Activated T-cell treated with anti-CD3 and anti-CD28 coated beads for 1 hour (primary cell): ENCODE data around the gene METTL23.
"Not testable (repeated sequence)": the region's sequence is repeated elsewhere in the genome, so short reads cannot be mapped to it uniquely, and the experiment has no call there.

Source experiments
- DNase-seq: peaks from one replicate; pipeline ENCODE4 v3.0.0-alpha.2; 2020; ENCODE audit warnings: low read depth

The METTL23 gene

DNA sequence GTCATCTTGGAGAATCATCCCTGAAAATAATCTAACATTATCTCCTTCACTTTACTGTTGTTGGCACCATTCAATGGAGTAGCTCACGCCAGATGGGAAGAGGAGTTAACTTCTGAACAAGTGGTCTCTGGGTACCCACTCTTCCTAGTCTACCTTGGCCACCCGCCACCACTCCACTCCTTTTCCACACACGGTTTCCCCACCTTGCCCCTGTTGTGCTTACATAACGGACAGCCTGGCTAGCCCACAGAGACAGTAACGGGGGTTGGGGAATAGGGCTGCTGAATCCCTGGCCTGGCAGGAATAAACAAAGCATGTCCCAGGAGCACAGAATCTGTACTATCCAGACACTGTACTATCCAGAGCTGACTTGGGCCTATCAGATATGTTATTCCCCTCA is 12.3 kb upstream of the METTL23 start:
- no peak for DNase-seq

DNA sequence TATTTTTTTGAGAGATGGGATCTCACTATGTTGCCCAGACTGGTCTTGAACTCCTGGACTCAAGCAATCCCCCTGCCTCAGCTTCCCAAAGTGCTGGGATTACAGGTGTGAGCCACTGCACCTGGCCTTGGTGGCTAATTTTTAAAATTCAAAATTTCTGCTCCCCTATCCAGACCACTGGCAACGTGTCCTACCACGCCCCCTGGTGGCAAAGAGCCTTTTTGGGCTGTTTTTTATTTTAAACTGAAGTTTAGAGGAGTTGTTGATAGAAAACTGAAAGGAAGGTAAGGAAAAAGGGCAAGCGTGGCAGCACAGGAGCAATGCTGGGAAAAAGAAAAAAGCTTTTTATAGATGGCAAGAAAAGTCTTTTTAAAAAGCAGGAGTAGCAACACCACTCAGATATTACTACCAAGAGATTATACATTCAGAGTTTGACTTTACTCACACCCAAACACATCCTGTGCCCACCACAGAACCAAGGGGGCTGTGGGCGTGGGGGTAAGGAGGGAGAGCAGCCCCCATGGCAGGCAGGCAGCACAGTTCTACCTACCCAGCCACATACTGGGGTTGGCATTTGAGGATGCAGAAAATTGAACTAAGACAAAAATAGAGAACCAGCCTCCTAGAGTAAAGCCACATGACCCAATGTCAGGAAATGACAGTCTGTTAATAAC is 11.7 kb upstream of the METTL23 start:
- DNase-seq: peak; percentile 85

DNA sequence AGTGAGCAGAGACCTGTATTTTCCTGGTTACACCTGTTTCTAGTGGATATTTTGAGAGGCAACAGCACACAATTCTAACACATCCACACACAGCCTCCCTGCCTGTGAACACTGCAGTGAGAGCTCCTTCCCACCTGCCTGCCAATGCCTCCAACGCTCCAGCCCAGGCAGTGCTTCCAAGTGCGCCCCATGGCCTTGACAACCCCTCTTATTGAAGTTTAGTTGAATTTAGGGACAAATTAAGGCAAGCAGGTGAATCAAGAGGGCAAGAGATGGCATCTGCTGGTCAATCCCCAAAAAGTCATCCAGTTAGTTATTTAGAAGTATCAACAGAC is 11.2 kb upstream of the METTL23 start:
- DNase-seq: no peak

DNA sequence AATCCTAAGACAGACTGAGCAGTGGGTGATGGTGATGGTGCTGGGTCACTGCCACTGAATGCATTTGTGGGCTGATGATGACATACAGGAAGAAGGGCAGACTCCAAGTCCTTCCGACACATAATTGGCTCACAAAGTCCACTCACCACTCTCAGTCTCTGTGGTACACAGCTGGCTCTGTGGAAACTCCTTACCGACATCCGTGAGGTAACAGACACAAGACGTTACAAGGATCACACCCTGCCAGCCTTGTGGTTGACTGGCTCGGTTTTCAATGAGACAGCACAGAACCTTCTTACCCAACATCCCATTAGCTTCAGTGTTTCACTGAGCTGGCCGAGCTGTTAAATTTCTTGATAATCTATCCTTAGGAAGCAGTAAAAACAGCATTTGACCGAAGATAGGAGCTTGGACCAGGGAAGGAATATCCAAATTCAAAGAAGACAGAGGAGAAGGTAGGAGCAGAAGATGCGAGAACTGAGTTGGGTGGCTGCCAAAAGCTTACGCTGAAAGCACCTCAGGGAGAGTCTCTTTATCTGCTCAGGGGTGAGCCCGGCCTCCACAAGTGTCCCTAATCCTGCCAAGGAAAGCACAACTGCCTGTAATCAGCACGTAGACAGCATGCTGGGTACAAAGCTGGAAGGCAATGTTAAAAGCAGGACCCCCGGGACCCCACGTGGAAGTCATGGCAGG is 10.3 kb upstream of the METTL23 start:
- DNase-seq: peak; percentile 25

DNA sequence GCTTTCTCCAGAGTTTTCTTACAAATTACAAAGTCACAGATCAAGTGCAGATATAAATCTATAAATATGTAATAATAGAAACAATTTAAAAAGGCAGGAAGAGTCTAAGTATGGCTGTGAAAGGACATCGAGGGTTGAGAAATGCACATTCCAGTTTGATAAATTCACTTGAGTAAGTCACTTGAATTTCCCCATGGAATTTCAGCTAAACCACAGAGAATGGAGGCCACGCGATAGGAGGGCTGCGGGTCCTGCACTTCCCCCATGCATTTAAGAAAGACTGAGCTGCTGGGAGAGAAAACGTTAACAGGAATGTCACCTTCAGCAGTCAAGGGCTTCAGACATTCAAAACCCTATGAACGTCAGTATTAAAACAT is 9.8 kb upstream of the METTL23 start:
- no peak for DNase-seq

DNA sequence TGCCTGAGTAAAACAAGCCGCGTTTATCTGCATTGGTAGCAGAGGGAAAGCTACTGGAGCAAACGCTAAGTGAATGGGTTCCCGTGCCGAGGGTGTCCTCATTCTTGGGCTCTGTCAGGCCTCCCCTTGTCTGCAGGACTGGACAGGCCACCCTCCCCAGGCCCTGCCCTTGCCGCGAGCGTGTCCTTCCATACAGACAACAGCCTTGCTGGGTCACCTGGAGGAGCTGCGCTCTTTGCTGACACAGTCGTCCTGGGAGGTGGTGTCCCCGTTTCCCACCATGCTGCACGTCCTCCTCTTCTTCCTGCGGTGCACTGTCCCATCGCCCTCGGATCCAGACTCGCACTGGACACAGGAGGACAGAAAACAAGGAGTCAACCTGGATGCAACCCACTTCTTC is 8.1 kb upstream of the METTL23 start:
- DNase-seq: no peak

DNA sequence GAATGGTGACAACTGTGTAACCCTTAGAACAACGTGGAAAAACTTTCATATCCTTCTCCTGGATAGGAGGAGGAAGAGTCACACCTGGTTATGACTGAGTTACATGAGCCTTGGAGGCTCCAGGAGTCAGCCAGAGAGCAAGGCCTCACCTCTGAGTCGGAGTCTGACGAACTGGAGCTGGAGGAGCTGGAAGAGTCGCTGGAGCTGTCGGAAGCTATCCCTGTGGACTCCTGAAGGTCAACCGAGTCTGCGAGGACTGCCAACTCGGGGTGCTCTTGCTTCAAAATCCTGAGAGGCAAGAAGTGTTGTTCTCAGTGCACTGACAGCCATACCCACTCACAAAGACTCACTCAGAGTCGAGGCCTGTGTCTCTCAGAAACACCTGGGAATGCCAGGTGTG is 6.4 kb upstream of the METTL23 start:
- no peak for DNase-seq

DNA sequence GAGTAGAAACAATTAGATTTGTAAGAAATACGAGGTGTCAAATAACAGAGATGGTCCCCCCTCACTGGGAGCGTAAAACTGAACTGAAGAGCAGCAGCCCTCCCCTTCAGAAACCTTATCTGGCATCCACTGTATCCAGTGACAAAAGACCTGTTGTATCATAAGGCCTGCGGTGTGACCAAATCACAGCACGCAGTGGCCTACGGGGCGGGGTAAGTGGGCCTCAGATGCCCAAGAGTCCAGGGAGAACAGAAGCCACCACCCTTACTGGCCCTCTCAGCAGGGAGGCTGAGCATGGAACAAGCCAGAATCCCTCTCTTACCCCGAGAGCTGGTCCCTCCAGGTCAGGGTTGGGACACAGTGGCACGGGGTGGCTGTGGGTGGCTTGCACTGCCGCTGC is 5.7 kb upstream of the METTL23 start:
- no peak for DNase-seq

DNA sequence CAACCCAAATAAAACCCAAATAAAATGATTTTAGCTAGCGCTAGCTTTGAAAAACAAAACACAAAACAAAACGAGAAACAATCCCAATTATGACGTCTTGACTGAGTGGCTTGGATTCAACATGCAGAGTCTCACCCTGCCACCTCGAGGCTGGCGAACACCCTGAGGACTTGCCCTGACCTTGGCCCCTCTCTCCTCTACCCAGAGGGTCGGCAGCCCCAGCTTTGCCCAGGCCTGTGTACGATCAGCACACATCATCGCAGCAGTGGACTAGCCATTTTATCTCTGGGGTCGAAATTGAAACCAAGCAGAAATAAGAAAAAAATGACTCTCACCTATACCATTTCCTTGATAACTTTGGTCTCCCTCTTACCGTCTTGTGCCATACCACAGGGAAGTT is 5.2 kb upstream of the METTL23 start:
- no peak for DNase-seq

DNA sequence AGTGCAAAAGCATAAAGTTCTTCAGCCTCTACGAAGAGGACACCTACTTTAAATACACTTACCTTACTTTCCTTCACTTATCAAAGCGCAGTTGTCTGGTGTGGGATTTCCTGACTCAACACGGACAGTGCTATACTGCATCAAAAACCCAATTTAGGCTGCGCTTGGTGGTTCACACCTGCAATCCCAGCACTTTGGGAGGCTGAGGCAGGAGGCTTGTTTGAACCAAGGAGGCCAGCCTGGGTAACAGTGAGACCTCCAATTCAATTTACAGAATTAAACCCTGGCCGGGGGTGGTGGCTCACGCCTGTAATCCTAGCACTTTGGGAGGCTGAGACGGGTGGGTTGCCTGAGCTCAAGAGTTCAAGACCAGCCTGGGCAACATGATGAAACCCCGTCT is 4.4 kb upstream of the METTL23 start:
- no peak for DNase-seq

DNA sequence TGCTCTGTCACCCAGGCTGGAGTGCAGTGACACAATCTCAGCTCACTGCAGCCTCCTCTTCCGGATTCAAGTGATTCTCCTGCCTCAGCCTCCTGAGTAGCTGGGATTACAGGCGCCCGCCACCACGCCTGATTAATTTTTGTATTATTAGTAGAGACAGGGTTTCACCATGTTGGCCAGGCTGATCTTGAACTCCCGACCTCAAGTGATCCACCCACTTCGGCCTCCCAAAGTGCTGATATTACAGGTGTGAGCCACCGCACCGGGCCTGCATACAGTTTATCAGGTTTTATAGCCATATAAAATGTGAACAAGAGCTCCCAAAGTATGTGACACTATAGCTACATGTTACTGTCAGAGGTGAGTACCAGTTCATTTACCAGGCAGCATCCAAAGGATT is 3.7 kb upstream of the METTL23 start:
- DNase-seq: not testable (repeated sequence)

DNA sequence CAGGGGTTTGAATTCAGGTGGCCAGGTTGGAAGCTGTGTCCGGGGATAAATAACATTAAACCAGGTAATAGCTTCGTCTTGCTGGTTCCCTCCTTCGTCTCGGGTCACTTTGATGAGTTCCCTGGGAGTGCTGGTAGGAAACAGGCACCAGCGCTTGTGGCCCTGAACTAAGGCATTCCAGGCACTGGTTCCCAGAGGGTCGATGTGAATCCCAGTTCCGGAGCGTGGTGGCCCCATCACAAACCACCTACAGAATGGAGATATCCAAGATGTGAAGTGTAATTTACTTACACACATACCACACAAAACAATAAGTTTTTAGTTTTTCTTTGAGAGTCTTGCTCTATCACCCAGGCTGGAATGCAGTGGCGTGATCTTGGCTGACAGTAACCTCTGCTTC is 2.8 kb upstream of the METTL23 start:
- DNase-seq: no peak

DNA sequence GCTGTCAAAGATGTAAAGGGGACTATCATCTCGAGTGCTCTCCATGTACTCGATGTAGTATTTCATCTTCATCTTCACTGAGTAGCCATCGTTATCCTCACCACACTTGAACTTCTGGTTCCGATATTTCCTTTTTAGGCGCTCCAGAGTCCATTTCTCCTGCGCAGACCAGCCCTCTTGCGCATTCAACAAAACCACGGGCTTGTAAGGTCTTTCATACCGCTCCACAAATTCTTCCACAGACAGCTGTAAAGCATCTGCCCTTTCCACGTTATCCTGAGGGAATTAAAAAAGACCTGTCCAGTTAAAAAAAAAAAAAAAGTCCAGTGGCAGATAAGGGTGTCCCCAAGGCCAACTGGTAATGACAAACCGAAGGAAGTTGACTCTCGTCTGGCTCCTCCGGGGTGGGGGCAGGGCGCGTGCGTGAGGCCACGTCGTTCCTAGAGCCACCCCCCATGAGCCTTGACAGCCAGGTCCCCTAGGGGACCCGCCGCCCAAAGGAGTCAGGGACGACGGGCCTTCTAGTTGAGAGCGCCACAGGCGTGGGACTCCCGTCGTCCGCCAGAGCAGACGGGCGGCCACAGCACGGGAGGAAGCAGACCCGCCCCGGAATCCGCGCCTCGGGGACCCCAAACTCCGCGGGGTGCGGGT is 934 bp upstream of the METTL23 start:
- DNase-seq: peak; percentile 61

DNA sequence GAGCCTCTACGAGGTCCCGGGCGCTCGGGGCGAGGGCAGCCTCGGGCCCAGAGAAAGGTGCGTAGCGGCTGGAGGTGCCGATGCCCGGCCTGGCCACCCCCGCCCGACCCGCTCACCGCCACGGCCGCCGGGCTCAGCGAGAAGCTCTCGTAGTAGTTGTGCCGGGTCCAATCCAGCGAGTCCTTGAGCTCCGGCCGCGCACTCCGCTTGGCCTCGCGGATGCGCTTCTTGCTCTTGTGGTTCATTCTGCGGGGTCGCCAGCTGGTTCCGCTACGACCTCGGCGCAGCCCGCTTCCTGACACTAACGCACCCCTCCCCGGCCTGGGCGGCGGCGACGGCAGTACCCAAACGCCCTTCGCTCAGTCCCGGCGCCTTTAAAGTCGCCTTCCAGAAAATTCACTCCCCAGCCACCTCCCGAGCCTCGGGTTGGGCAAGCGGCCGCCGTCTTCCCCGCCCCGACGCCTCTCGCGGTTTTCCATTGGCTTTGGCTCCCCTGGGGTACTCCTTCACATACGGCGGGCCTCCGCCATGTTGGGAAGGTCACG is 336 bp upstream of the METTL23 start, which contains the start of gene JMJD6:
Gene JMJD6, minus strand, starts transcription at position 376 of the 545 bp plus-strand sequence. Its CDS starts 131 bp downstream, at position 245.
- peak; percentile 86 for DNase-seq

DNA sequence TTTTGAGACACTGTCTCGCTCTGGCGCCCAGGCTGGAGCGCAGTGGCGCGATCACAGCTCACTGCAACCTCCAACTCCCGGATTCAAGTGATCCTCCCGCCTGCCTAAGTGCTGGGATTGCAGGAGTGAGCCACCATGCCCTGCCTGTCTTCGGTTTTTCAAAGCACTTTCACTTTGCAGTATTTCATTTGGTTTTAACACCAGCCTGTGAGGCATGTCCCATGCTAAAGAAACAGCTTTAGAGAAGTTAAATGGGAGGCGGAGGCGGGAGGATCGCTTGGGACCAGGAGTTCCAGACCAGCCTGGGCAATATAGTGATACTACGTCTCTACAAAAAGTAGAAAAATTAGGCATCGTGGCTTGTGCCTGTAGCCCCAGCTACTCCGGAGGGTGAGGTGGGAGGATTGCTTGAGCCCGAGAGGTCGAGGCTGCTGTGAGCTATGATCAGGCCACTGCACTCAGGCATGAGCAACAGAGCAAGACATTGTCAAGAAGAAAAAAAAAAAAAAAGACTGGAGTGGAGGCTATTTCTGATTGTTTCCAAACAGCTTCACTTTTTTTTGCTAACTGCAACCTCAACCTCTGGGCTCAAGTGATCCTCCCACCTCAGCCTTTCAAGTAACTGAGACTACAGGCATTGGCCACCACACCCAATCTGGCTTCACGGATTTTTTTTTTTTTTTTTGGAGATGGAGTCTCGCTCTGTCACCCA is 1.3 kb downstream of the METTL23 start:
- no peak for DNase-seq

DNA sequence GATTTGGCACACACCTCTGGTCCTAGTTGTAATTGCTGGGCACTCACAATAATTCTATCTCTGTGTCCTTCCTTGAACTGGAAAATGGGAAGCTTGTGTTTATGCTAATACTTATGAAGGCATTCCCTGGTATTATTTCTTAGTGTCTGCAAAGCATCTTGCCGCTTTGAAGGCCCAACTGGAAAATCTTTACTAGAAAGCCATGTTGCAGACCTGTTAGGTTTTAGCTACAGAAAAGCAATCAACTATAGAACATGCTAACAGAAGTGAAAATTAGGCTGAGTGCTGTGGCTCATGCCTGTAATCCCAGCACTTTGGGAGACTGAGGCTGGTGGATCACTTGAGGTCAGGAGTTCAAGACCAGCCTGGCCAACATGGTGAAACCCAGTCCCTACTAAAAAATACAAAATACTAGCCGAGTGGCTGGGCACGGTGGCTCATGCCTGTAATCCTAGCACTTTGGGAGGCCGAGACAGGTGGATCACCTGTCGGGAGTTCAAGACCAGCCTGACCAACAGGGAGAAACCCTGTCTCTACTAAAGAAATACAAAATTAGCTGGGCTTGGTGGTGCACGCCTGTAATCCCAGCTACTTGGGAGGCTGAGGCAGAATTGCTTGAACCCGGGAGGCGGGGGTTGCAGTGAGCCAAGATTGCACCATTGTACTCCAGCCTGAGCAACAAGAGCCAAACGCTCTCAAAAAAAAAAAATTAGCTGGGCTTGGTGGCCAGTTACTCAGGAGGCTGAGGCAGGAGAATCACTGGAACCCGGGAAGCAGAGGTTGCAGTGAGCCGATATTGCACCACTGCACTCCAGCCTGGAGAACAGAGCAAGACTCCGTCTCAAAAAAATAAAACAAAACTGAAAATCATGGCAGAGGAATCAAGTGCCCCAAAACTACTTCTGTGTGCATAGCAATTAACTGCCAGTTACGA is 5.4 kb downstream of the METTL23 start:
- DNase-seq: not testable (repeated sequence)

DNA sequence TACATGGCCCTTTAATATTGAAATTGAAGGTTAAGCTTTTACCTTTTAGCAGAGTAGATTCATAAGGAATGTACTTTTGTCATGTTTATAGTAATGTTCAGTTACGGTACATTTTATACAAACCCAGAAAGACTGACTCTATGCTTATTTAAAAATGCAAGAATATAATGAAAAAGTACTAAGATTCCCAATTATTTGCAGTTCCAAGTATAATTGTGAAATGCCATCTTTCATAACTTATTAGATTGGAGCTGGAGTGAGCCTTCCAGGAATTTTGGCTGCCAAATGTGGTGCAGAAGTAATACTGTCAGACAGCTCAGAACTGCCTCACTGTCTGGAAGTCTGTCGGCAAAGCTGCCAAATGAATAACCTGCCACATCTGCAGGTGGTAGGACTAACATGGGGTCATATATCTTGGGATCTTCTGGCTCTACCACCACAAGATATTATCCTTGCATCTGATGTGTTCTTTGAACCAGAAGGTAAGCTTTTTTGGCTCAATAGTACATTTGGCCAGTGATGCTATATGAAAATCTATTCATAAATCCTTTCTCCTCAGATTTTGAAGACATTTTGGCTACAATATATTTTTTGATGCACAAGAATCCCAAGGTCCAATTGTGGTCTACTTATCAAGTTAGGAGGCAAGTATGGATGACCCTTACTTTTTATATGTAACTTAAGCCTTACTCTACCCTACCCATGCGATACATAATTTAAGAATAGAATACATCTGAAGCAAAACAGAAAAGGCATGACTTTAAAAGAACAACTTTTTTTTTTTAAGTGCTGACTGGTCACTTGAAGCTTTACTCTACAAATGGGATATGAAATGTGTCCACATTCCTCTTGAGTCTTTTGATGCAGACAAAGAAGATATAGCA is 6.3 kb downstream of the METTL23 start:
- DNase-seq: no peak

DNA sequence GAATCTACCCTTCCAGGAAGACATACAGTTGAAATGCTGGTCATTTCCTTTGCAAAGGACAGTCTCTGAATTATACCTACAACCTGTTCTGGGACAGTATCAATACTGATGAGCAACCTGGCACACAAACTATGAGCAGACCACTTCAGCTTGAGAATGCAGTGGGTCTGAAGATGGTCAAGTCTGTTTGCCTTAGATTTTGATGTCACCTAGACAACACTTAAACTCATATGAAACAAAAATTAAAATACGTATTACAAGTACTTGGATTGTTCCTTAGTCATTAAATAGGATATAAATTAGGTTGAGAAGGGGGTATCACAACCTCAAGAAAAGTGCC is 6.9 kb downstream of the METTL23 start:
- DNase-seq: no peak

DNA sequence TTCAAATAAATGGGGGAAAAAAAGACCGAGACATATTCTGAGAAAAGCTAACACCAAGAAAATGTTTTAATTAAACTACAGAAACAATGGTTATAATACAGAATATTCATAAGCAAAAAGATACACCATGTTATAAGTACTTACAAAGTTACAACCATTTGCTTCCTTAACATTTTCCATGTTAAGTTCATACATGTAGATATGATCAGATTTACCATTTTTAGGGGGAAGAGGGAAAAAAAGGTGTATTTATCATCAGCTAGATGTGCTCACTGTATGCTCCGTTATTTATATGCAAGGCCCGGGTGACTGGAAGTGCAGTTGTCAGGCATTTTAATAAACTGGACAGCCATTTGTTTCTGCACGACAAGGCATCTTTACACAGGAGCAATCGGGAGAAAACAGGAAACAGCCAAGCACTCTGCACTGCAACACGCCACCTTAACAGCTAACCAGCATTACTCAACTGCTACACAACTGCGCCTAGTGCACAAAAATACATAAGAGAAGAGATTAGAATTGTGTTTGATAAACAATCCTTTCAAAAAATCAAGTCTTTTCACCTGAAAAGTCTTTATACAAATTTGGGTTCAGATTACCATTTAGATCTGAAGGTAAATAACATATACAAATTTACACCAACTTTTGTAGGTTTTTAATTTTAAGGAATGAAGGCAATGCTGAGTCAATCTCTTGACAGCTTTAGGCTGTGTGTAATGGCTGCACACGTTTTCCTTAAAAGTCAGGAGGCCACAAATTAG is 7.6 kb downstream of the METTL23 start:
- DNase-seq: no peak

DNA sequence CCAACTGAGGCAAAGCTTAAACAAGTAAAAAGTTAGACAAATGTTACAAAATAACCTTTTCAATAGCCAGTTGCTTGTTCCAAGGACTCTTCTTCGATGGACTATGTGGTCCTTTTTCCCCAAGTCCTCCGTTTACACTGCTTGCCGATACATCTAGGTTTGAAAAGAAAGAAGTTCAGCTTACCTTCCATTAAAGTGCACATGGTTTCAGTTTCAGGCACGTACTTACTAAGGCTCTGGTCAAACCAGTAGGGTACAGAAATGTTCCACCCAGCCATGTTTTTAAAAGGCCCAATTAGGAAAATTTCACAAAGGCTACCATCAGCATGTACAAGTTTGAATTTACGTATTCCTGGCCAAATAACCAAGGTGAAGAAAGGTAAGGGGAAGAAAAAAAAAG is 8.4 kb downstream of the METTL23 start:
- no peak for DNase-seq
